ENCODE data around the gene ARMC9.
"Not testable (repeated sequence)": the region's sequence is repeated elsewhere in the genome, so short reads cannot be mapped to it uniquely, and the experiment has no call there.

The ARMC9 gene

DNA sequence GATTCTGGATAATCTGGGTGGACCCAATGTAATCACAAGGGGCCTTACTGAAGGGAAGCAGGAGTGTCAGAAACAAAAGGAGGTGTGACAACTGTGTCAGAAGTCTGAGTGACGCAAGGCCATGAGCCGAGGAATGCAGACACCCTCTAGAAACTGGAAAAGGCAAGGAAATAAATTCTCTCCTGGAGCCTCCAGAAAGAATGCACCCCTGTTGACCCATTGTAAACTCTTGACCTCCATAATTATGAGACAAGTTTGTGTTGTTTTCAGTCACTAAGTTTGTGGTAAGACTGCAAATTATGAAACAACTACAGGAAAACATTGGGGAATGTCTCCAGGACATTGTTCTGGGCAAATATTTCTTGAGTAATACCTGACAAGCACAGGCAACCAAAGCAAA, 149.7 kb downstream of the ARMC9 start:
- no peak for DNase-seq

DNA sequence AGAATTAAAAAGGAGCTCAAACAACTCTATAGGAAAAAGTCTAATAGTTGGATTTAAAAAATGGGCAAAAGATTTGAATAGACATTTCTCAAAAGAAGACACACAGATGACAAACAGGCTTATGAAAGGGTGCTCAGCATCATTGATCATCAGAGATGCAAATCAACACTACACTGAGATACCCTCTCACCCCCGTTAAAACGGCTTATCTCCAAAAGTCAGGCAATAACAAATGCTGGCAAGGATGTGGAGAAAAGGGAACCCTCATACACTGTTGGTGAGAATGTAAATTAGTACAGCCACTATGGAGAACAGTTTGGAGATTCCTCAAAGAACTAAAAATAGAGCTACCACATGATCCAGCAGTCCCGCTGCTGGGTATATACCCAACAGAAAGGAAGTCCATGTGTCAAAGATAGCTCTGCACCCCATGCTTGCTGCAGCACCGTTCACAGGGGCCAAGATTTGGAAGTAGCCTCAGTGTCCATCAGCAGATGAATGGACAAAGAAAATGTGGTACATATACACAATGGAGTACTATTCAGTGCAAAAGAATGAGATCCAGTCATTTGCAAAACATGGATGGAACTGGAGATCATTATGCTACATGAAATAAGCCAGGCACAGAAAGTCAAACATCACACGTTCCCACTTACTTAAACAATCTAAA, 150.4 kb downstream of the ARMC9 start:
- no peak for DNase-seq

DNA sequence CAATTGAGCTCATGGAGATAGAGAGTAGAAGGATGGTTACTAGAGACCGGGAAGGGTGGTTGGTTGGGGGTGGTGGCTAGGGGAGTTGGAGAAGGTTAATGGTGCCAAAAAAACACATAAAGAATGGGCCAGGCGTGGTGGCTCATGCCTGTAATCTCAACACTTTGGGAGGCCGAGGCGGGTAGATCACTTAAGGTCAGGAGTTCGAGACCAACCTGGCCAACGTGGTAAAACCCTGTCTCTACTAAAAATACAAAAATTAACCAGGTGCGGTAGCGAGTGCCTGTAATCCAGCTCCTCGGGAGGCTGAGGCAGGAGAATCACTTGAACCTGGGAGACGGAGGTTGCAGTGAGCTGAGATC, 150.9 kb downstream of the ARMC9 start:
- DNase-seq: not testable (repeated sequence)

- DNase-seq: no peak
These were observed 153.2 kb downstream of the ARMC9 start for GRCh38 chr2:231351648-231352047.

DNA sequence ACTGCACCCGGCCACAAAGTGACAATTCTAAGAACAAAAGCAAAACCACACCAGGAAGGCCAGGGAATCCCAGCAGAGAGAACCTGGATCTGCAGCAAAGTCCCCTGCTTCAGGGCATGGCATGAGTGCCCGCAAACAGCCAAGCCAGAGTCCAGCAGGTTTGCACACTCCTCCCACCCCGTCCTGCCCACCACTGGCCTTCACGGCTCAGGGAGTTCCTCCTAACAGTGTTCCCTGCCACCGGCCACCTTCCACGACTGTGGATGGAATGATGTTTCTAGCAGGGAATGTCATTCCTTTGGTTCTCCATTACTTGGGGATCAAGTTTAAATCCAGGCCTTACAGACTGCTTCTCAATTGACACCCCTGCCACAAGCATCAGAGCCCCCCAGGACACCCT, 155.0 kb downstream of the ARMC9 start:
- DNase-seq: no peak

- no peak for DNase-seq
These were observed 157.4 kb downstream of the ARMC9 start for GRCh38 chr2:231355508-231356465.

GRCh38 chr2:231356466-231356844, 158.0 kb downstream of the ARMC9 start:
- DNase-seq: no peak

GRCh38 chr2:231357048-231357447, 158.6 kb downstream of the ARMC9 start:
- DNase-seq: no peak

DNA sequence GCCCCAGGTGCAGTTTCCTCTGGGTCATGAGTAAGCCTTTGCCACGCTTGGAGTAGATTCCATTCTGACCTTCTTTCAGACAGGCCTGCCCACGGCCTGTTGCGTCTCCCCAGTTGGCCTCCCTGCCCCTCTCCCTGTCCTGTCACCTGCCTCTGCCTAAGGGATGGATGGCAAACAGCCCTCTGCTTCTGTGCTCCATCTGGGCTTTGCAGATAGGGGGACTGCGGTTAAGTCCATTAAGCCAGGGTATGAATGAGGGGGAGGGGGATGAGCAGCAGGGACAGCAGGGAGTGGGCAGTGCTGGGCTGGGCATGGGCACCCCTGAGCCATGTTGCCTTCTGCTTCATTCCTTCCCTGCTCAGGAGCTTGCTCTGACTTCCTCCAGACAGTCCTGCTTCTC, 159.5 kb downstream of the ARMC9 start:
- DNase-seq: no peak

DNA sequence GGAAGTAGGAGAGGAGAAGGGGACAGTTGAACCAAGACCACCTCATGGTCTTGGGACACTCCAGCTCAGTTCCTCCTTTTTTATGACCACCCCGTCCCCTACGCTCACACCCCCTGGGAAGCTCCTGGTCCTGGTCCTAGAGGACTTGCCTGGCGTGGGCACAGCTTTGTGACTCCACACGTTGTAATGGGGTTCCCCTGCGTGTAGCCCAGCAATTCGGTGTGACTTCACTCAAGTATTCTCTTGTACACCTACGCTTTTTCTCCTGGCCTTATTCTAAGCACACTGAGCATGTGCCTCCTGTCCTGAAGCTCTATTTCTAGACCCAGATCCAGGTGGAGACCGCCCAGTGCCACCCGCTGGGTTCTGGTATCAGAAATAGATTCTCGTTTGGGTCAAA, 161.0 kb downstream of the ARMC9 start:
- no peak for DNase-seq

- DNase-seq: no peak
These were observed 161.5 kb downstream of the ARMC9 start for GRCh38 chr2:231359948-231360347.

- no peak for DNase-seq
These were observed 162.0 kb downstream of the ARMC9 start for GRCh38 chr2:231360401-231360800.

DNA sequence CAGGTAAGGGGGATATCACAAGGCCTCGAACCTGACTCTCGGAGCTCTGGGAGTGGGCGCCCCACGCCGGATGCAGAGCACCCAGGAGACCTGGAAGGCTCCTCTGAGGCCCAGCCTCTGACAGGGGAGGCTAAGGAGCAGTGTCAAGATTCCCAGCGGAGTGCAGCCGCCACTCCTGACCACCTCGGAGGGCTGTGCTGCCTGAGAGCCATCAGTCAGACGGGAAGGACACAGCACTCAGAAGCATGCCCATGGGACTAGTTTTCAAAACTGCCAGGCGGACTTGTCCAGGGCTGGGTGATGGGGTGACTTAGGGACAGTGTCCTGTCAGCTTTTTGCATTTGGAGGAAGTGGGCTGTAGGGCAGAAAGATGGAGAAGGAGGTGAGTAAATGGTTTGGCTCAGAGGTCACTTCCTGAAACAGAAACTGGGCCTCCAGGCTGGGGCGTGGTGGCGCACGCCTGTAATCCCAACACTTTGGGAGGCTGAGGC, 162.5 kb downstream of the ARMC9 start:
- no peak for DNase-seq

DNA sequence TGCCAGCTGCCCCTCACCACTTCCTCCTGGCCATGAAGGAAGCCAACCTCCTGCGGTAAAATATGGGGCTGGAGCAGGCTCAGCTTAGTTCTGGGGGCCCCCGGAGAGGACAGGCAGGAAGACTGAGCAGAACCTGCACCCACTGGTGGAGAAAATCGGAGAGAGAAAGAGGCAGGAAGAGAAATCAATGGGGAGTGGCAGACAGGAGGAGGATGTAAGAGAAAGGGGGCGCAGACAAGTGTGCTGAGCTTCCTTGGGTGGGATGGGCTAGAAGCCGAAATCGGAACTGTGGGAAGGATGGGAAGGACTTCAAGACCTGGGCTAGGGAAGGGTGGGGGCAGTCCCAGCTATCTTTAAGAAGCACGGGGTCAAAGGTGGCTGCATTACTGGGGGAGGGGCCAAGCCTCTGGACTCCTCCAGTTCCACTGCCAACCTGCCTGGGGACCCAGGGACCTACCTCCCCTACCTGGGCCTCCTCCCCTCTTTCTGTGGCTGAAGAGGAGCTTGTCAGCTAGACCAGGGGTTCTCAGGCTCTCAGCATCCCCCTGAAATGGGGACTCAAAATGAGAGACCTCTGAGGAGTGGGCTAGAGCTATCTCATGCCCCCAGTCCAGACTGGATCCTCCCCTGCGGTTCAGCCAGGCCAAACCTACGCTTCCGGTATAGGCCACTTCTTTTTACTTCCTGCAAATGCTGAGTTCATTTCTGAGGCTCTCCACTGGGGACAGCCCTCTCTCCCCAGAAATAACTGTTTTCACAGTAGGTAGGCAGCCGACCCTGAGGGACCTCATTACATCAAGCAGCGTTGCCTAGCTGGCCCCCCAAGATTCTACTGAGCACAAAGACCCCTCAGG, 163.5 kb downstream of the ARMC9 start:
- DNase-seq: no peak

GRCh38 chr2:231362555-231363184, 164.2 kb downstream of the ARMC9 start:
- no peak for DNase-seq

DNA sequence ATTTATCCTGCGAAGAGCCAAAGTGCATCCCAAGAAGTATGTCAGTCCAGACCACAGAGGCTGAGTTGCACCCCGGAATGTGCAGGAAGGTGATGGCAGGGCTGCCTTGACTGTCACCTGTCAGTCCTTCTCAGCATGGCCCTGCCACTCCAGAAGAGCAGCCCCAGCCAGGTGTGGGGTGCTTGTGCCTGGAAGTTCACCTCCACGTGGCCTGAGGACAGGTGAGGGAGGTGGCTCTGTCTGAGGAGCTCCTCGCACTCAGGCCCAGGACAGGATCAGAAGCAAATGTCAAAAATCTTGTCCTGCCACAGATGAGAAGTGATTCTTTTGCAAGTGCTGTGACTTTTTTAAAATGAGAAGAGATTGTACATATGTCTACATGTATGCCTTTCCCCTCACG, 165.6 kb downstream of the ARMC9 start:
- no peak for DNase-seq

GRCh38 chr2:231364961-231365810, 166.8 kb downstream of the ARMC9 start:
- DNase-seq: no peak

GRCh38 chr2:231367178-231367577, 168.7 kb downstream of the ARMC9 start:
- no peak for DNase-seq

DNA sequence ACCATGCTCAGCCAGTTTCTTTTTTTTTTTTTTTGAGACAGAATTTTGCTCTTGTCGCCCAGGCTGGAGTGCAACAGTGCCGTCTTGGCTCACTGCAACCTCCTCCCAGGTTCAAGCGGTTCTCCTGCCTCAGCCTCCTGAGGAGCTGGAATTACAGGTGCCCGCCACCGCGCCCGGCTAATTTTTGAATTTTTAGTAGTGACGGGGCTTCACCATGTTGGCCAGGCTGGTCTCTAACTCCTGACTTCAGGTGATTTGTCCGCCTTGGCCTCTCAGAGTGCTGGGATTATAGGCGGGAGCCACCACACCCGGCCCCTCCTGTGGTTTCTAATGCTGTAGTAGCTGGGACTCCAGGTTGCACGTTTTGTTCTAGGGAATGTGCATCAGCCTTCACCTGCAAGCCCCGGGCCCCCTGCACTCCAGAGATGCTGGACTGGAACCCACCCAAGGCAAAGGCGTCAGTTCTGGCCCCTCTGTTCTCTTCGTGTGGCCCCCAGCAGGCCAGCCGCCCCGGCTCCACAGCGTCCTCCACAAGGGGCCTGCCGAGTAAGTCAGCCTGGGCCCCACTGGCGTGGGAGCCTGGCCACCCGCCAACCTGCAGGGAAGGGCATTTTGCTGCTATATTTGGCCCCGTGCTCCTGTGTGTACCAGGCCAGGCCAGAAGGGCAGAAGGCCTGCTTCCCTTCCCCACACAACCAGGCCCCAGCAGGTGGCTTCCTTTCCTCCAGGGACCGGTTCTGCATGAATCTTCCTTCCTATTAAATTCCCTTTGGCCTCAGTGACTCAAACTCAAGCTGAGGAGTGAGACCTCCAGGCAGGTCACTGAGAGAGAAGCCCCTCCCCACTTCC, 171.4 kb downstream of the ARMC9 start:
- no peak for DNase-seq

GRCh38 chr2:231370429-231370748, 172.0 kb downstream of the ARMC9 start:
- no peak for DNase-seq

Measured in NCI-H2029 (cell line).